ENCODE results near the gene SIX5.

Gene SIX5

DNA sequence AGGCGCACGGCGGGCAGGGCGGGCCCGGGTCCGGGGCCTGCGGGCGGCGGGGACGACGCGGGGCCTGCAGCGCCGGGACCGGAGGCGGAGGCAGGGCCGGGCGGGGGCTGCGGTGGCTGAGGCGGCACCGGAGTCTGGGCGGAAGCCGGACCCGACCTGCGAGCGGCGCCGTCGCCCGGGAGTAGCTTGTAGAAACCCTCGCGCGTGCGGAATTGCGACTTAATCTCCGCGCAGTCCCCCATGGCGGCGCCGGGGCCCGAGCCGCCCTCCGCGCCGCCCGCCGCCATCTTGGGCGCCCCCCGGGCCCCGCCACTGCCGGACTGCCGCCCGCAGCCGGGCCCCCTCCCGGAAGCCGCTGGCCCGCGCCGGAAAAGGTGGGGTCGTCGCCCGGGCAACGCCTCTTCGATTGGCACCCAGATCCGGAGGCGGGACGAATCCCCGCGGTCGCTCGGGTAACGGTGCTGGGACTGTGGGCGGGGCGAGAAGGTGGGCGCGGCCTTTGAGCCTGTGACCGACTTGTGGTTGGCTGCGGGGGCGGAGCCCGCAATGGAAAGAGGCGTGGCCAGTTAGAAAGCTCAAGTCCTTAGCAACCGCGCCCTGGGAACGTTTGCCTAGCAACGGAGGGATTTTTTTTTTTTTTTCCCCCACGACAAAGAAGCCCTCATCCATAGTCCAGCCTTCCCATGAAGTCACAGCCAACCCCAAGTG is 23.6 kb upstream of the SIX5 start, which contains the start of gene DMWD:
Gene DMWD (minus strand): TSS at position 376 of the 708 bp plus-strand sequence. CDS start 89 bp downstream, at position 287.
- DNase-seq (ENCODE audit: low read depth in 2 of 2), result peak; percentile 94 to 95

DNA sequence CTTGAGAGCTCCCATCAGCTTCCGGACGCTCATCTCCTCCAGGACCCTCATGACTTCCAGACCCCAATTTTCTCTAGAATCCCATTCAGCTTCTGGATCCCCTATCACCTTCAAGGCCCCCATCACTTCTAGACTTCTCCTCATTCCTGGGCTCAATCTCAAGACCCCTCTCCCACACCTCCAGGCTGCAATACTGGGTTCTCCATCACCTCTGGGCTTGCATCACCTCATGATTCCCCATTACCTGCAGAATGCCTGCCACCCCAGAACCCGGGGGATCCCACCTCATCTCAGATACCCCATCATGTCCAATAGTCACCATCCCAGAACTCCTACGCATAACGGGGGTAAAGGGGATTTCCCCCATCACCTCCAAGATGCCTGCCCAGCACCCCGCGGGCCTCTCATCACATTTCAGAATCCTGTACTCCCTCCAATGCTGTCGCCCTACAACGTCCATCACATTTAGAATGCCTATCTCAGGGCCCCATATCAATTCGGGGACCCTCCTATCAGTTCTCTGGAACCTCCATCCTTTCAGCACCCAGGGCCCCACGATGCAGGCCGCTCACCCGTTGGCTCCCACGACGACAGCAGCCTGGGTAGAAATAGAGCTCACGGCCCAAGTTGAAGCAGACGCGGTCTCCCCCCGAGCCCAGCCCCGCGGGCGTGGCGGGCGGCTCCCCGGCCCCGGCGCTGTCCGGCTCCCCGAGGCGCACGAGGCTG is 22.9 kb upstream of the SIX5 start:
- DNase-seq (ENCODE audit: low read depth in 2 of 2), result no peak

DNA sequence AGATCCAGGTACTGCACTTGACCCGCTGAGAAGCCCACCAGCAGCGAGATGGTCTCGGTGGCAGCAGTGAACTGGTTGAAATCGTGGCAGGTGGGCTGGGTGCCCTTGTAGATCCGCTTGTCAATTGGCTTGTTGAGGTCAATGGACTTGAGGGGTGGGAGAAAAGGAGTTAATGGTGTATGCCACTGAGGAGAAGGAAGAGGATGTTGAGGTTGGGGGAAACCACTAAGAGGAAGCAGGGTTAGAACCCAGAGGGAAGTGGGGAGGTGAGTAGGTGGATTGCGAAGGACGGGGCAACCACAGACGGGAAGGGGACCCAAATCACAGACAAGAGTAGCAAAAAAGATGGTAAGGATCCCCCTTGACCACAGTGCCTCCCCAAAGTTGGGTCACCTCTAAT is 21.9 kb upstream of the SIX5 start:
- no peak for DNase-seq (ENCODE audit: low read depth in 2 of 2)

DNA sequence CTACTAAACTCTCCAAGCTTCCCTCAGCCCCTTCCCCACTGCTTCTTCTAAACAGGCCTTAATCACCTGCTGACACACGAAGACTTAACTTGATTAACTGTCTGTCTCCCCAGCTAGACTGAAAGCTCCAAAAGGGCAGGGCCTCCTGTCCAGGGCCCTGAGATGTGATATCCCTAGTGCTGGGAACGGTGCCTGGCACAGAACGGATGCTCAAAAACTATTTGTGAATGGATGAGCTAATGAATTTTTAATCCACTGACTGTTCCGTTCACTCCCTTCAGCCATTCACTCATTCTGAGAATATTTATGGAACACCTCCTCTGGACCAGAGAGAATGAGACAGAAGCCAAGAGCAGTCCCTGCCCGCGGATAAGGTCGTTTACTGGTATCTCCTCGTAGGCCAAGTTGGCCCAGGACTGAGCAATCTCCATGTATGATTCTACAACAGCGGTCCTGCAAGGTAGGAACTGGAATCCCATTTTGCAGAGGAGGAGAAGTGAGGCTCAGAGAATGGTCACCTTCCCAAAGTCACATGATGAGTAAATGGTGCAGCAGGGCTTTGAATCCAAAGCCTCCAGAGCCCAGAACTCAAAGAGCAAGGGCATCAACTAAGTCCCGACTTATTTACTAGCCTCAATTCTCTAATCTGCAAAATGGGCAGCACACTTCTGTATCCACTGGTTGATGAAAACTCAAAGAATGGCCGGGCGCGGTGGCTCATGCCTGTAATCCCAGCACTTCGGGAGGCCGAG is 20.2 kb upstream of the SIX5 start:
- no peak for DNase-seq (ENCODE audit: low read depth in 2 of 2)

DNA sequence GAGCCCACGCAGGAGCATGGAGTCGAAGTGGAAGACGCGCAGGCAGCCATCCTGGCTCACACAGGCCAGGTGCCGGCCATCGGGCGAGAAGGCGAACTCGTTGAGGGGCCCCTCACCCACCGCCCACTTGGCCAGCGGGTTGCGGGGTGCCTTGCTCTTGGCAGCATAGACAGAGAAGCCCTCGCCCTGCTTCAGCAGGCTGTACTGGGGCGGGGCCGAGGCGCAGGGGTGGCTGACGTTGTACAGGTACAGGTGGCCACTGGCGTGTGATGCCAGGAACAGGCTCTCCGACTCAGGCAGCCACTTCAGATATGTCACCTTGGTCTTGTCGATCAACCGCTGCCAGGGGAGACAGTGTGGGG is 17.5 kb upstream of the SIX5 start:
- DNase-seq (ENCODE audit: low read depth in 2 of 2), result no peak

DNA sequence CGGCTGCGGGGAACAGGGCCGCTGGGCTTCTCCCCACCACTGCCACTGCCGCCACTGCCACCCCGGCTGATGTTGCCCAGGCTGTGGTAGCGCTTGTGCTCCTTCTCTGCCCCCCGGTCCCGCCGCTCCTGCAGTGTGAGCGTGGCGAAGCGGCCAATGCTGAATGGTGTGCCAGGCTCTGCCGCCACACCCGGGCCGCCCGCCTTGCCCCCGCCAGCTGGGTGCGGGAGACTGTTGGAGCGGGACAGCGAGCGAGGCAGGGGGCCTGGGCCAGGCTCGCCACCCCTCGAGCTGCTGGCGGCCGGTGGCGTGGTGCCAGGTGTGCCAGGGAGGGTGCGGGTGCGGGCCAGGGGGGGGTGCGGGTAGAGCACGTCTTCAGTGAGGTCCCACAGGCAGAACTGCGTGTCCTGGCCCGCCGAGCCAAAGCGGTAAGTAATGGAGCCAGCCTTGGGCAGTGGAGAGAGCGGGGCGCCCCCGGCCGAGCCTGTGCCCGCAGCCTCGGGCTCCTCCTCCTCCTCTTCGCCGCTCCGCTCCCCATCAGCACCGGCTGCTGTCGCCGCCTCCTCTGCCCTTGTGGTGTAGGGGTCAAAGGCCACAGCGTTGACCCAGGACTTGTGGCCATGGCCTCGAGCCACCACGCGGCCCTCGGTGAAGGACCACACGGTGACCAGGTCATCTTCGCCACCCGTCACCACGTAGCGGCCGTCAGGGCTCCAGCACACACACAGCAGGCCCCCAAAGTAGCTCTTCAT is 16.9 kb upstream of the SIX5 start:
- no peak for DNase-seq (ENCODE audit: low read depth in 2 of 2)

DNA sequence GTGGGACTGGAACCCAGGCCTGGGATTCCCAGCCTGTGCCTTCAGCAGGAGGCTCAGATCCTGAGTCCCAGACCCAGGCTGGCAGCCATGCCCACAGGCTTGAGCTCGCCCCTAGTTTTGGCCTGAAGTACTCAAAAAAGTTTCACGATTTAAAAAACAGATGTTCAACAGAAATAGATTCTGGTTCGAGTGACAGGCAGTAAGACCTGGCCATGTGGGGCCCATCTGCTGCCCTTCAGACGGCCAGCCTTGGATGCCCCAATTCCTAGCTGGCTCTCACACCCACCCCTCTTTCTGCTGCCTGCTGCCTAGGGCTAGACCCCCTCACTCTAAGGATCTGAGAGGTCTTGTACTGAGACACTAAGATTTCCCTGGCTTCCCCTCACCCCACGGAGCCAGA is 16.0 kb upstream of the SIX5 start:
- DNase-seq (ENCODE audit: low read depth in 2 of 2), result no peak

DNA sequence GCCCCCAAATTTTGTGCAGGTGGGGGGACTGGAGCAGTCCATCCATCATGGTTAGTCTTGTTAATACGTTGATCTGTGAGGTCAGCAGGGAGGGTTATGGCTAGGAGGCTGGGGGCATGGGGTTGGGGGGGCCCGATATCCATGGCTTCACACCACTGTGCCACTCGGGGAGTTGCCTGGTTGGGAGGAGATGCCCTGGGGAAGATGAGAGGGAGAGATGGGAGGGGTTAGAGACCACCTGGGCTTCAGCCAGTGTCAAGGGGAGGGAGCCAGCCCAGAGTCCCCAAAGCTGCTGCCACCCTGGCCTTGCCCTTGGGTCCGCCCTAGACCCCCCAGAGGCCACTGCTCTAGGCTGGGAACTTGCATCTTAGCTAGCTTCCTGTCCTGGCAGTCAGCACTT is 15.0 kb upstream of the SIX5 start:
- DNase-seq (ENCODE audit: low read depth in 2 of 2), result no peak

DNA sequence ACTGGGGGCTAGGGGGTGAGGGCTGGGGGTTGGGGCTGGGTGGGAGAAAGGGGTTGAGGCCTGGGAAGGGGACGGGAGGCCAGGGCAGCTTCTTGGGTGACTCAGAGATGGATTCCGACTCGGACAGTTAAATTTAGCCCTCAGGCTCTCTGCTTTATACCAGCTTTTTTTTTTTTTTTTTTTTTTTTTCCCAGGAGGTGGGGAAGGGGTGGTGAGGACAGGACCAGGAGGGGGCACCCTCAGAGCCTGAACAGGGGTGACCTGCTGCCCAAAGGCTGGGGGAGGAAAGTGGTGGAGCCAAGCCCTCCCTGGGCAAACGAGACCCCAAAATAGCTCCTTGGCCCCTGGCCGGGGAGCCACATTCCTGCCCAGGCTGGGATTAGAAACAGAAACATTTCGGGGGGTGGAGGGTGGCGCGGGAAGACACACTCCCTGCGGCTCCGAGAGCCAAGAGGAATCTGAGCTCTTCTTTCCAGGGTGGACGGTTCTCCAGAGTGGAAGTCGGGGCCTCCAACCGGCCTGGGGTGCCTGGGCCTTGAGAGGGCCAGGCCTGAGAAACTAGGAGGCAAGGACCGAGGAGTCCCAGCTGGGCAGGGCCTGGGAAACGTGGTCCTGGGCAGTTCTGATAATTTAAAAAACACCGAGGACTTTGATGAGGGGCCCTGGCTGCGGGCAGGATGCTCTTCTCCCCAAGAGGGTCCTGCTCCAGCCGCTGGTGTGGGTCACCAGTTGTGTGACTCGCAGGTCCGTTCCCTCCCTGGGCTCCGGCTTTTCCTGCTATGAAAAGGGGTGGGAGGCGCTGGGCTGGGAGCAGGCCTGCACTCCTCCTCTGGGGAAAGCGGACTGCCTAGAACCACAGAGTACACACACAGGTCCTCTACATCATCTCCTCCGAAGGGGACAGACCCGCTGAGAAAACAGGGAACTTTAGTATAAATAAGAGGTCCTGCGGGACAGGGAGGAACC is 14.1 kb upstream of the SIX5 start:
- DNase-seq (ENCODE audit: low read depth in 2 of 2), result no peak

DNA sequence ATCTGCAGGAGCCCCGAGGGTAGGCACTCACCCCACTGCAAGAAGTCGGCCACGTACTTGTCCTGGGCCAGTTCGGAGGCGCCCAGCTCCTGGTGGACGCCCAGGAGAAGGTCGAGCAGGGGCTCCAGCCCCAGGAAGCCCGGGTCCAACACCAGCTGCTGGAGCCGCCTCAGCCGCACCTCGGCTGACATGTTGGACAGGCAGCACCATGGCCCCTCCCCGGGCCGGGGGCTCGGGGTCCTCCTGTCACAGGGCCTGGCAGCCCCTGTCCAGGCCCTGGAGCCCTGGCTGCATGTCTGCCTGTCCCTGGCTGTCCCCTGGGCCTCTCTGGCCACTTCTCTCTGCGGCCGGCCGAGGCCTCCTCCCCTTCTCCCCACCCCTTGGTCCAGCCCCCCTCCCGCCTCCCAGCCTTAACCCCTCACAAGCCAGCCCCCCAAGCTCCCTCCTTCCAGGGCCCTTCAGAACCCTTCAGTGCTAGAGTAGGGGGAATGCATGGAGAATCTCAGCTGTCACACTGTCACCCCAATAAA is 13.2 kb upstream of the SIX5 start, which contains the start of gene DMPK:
Gene DMPK (minus strand): TSS at position 329 of the 530 bp plus-strand sequence. CDS start 138 bp downstream, at position 191.
- DNase-seq (ENCODE audit: low read depth in 2 of 2), result no peak

DNA sequence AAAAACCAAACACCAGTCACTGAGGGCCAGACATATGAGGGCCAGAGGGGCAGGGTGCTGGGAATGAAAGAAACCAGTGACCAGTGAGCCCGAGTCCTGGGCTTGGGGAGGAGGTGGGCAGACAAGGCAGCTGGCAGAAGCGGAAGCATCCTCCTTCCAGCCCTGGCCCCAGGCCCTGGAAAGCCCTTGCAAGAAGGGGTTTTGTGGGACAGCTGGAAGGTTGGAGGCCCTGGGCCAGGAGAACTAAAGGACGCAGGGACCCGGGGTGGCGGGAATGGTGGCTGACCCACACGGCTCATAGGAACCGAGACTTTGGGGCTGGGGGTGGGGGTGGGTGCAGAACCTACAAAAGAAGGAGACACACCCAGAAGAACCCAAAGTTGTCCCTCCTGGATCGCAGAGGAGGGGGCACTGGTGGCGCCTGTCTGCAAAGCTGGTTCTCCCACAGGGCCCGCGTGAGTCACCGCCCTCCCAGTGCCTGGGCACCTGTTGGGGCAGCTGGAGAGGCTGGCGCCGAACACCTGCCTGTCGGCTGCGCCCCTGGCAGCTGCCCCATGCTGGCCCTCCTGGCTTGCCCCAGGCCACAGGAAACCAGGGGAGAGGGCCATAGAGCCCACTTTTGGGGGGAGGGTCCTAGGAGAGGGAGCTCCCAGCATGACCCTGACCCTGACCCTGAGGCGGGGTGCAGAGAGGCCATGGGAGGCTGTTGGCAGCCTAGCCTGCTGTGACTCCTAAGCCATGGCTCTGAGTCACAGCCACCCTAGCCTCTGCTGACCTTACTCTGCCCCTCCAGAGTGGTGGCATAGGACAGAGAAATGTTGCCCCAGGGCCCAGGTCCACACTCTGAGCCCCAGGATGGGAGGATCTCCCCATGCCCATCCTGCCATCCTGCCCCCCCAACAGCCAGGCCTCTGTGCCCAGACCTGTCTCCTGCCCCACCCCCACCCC is 12.4 kb upstream of the SIX5 start:
- no peak for DNase-seq (ENCODE audit: low read depth in 2 of 2)

DNA sequence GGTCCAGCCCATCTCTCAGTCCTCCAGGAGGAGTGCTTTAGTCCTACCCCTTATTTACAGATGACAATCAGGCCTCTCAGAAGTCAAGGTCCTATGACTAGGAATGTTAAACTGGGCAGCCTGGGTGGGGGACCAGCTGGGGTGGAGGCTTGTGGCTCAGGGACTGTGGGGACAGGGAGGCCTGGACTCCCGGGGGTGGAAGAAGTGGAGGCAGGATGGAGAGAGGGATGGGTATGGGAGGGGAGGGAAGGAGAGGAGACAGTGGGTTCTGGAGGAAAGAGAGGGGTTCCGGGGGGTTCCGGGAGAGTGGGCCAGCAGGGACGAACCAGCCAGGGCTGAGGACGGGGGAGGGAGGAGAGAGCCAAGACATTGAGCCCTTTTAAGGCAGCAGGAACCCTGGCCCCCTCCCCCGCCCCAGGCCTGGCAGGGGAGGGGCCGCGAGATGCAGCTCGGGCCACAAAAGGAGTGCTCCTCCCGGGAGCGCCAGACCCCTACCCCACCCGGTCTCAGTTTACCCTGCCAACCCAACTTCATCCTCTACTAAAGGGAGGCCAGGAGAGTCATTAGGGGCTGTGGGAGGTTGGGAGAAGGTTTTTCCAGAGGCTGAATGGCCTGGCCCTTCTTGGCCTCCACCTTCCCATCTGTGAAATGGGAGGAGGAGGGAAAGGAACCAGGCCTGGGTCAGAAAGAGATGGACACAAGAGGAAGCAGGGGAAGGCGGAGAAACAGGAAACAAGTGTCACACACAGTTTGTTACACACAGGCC is 11.6 kb upstream of the SIX5 start:
- DNase-seq (ENCODE audit: low read depth in 2 of 2), result no peak

DNA sequence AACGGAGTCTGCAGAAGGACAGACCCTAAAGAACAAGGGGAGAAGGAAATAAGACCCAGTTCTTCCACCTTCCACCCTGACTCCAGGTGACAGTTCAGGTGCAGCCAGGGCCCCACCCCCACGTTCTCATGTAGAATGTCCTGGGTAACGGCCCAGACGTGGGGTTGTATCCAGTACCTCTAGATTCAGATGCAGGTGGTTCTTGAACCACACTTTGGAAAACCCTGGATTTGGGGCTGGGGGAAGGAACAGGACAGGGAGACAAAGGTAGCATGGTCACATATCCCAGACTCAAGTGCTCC is 11.0 kb upstream of the SIX5 start:
- no peak for DNase-seq (ENCODE audit: low read depth in 2 of 2)

DNA sequence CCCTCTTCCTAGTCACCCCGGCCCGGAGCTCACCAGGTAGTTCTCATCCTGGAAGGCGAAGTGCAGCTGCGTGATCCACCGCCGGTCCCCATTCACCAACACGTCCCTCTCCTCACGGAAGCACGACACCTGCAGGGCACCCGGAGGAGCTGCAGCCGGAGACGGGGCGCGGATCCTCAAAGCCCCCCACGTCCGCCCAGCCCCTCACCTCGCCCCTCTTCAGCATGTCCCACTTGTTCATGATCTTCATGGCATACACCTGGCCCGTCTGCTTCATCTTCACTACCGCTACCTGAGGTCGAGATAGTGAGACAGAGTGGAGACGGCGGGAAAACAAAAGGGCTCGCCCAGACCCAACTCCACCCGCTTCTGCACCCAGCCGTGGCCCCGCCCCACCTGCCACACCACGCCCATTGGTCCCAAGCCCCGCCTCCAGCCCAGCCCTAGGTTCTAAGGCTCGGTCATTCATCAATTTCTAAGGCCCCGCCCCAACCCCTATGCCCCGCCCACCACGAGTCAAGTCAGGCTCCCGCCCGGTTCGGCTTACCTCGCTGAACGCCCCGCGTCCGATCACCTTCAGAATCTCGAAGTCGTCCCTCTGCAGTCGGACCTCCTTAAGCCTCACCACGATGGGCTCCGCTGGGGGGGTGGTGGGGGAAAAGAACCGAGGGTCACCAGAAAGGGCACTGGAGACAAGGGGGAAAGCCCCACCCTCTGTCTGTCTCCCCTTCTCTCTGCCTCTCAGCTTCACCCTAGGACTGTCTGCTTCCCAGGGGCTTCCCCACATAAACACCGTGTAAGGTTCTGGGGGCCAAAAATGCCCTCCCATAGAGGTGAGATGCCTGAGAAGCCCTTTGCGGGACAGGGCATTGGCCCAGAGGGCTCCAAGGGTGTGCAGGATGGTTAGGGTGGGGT is 10.4 kb upstream of the SIX5 start:
- peak in 1 of 2 experiments; percentile 28 for DNase-seq (ENCODE audit: low read depth in 2 of 2)

DNA sequence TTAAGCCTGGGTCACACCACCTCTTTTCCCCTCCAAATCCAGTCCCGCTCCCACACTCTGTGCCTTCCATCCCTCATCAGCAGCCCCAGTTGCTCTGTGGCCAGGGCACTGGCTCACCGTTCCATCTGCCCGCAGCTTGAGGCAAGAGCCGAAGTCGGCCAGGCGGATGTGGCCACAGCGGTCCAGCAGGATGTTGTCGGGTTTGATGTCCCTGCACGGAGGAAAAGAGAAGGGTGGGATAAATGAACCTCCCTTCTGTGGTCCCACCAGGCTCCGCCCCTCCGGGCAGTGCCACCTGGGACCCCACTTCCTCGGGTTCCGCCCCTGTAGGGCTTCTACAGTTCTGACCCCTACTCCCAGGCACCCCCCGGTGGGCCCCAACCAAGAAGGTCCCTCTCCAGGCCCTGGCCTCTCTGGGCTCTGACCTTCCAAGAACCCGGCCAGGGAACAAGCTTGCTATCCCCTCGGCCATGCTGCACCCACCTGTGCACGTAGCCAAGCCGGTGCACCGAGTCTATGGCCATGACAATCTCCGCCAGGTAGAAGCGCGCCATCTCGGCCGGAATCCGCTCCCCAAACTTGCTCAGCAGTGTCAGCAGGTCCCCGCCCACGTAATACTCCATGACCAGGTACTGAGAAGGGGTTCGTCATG is 9.1 kb upstream of the SIX5 start:
- no peak for DNase-seq (ENCODE audit: low read depth in 2 of 2)

DNA sequence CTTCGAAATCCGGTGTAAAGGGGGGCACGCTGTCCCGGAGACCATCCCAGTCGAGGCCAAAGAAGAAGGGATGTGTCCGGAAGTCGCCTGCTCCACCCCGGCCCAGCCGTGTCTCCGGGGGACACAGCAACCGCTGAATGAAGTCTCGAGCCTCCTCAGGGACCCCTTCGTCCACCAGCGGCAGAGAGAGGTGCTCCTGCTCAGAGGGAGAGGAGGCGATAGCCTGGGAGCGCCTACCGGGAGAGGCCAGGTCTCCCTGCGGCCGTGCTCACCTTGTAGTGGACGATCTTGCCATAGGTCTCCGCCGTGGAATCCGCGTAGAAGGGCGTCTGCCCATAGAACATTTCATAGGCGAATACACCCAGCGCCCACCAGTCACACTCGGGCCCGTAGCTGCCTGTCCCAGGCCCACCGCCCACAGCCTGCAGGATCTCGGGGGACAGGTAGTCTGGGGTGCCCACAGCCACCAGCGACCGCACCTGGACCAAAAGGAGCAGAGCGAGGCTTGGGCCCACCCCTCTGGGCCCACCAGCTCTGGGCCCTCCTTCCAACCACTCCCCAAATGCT is 8.4 kb upstream of the SIX5 start:
- no peak for DNase-seq (ENCODE audit: low read depth in 2 of 2)

DNA sequence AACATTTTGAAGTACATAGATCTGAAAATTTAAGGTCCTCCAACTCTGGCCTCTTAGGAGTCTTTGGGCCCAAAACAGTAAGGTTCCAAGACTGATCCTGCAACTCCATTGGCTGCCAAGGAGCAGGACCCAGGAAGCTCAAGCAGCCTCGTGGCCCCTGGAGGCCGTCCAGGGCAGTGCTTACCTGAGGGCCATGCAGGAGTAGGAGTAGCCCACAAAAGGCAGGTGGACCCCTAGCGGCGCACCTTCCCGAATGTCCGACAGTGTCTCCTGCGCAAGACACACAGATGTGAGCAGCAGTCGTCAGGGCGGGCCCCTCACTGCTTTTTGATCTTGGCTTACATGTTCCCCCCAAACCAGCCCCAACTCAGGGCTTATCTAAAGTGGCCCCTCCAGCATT is 5.7 kb upstream of the SIX5 start:
- DNase-seq (ENCODE audit: low read depth in 2 of 2), result no peak

Data from fibroblast of skin of left biceps (primary cell).